PC-9 (cell line): Measurements from ENCODE around the gene ATG5. TPM values are rescaled to one million over a fixed set of nuclear protein-coding genes. Genes with fewer than 3 reads are reported as not detected.

ENCODE experiments used
- BruUV-seq: library from RNA; stranded (reverse); fragments of 400-500 nt; replicated peaks from 2 replicates; lab custom pipeline; 2021; lab: Mats Ljungman, UMichigan
- CTCF ChIA-PET: fragments of 300-600 bp; sonication (Branson Sonifier 250); formaldehyde crosslinking; loops from one replicate; lab custom pipeline; 2022; ENCODE audit warnings: antibody characterized with exemption; lab: Charles Lee
- POLR2A ChIA-PET: fragments of 300-600 bp; sonication (Branson Sonifier 250); formaldehyde crosslinking; loops from one replicate; lab custom pipeline; 2022; ENCODE audit warnings: antibody characterized with exemption; ENCODE audit not compliant: unreplicated experiment; lab: Charles Lee
- DNase-seq, 2 experiments: peaks; one replicate each; pipeline versions ENCODE4 v3.0.0 to v3.0.0-alpha.2; 2015 to 2022; ENCODE audit warnings: mixed read lengths in 1 of 2
- H2AFZ ChIP-seq: fragments of 200-600 bp; sonication (generic); 2 replicates; pipeline ENCODE4 v1.8.1; 2017; ENCODE audit warnings: antibody characterized with exemption
- H3F3A ChIP-seq: fragments of 200-600 bp; sonication (generic); 2 replicates; pipeline ENCODE4 v1.8.1; 2017; ENCODE audit warnings: antibody characterized with exemption, mild to moderate bottlenecking, low read depth; ENCODE audit not compliant: insufficient read depth
- H3K27ac ChIP-seq: fragments of 200-600 bp; sonication (generic); 2 replicates; pipeline ENCODE4 v1.6.1; 2016; ENCODE audit warnings: mixed run types
- H3K27me3 ChIP-seq: fragments of 200-600 bp; sonication (generic); 2 replicates; pipeline ENCODE4 v1.6.1; 2016; ENCODE audit warnings: low read depth, mixed run types; ENCODE audit not compliant: insufficient read depth
- H3K36me3 ChIP-seq: fragments of 200-600 bp; sonication (generic); 2 replicates; pipeline ENCODE4 v1.6.1; 2016; ENCODE audit warnings: low read depth, mixed run types
- H3K4me1 ChIP-seq: fragments of 200-600 bp; sonication (generic); replicated peaks from 2 replicates; pipeline ENCODE4 v1.6.1; 2016; ENCODE audit warnings: mixed run types; ENCODE audit not compliant: insufficient read depth
- H3K4me2 ChIP-seq: fragments of 200-600 bp; sonication (generic); 2 replicates; pipeline ENCODE4 v1.6.1; 2017; ENCODE audit warnings: mixed run types
- H3K4me3 ChIP-seq: fragments of 200-600 bp; sonication (generic); 2 replicates; pipeline ENCODE4 v1.6.1; 2016; ENCODE audit warnings: mixed run types
- H3K79me2 ChIP-seq: fragments of 200-600 bp; sonication (generic); 2 replicates; pipeline ENCODE4 v1.6.1; 2017; ENCODE audit warnings: low read depth, mixed run types
- H3K9me2 ChIP-seq: fragments of 200-600 bp; sonication (generic); 2 replicates; pipeline ENCODE4 v1.8.1; 2017; ENCODE audit warnings: mild to moderate bottlenecking; ENCODE audit not compliant: insufficient read depth
- H3K9me3 ChIP-seq: fragments of 200-600 bp; sonication (generic); 2 replicates; pipeline ENCODE4 v1.8.1; 2016; ENCODE audit warnings: low read depth; ENCODE audit not compliant: insufficient read depth
- H4K20me1 ChIP-seq: fragments of 200-600 bp; sonication (generic); 2 replicates; pipeline ENCODE4 v1.8.1; 2017; ENCODE audit not compliant: insufficient read depth
- CTCF ChIP-seq: fragments of 200-600 bp; sonication (generic); conservative IDR thresholded peaks from 2 replicates; pipeline ENCODE4 v1.6.1; 2017; ENCODE audit warnings: mixed run types, antibody characterized with exemption, mild to moderate bottlenecking, moderate library complexity
- EZH2 ChIP-seq: fragments of 200-600 bp; sonication (generic); IDR thresholded peaks from 2 replicates; pipeline ENCODE4 v1.8.0; 2017; ENCODE audit warnings: antibody characterized with exemption, low read depth
- intact Hi-C: fragments of 100-400 bp; cut with micrococcal nuclease; formaldehyde crosslinking; loops from one replicate; pipeline ENCODE4 v1.10.0; 2022; ENCODE audit not compliant: unreplicated experiment
- total RNA-seq: library from RNA; stranded (reverse); gene quantifications from 2 replicates; pipeline ENCODE4 v1.2.3, GENCODE V29; 2021

Gene ATG5
- total RNA-seq, 1 experiment from 2014 or later, result 39.8 TPM

GRCh38 chr6:106158816-106159215 is 166.7 kb downstream of the ATG5 start:
- H3K79me2 ChIP-seq, result no peaks in the 10 kb centered on the region
- H3F3A ChIP-seq, result no peaks in the 10 kb centered on the region
- no peak overlapping the region for H3K4me3 ChIP-seq
- no peaks in the 10 kb centered on the region for H3K27me3 ChIP-seq
- no peak overlapping the region for H3K27ac ChIP-seq
- intact Hi-C loops, result no loop called here
- BruUV-seq, result no TSS peak
- no peaks in the 10 kb centered on the region for H3K36me3 ChIP-seq
- no peaks in the 10 kb centered on the region for H4K20me1 ChIP-seq
- H2AFZ ChIP-seq, result no peak overlapping the region
- peaks cover 13% of the 10 kb centered on the region for H3K4me1 ChIP-seq
- ChIA-PET POLR2A (no interaction called here), CTCF (no interaction called here)
- no peak for DNase-seq
- H3K9me2 ChIP-seq, result no peaks in the 10 kb centered on the region
- no peaks in the 10 kb centered on the region for H3K9me3 ChIP-seq
- TF ChIP-seq EZH2 (no peak), CTCF (no peak)
- H3K4me2 ChIP-seq, result no peak overlapping the region

- H3K4me3 ChIP-seq, result no peak overlapping the region
- H3K4me2 ChIP-seq, result no peak overlapping the region
- H3K79me2 ChIP-seq, result no peaks in the 10 kb centered on the region
- no peaks in the 10 kb centered on the region for H3K9me2 ChIP-seq
- no peaks in the 10 kb centered on the region for H3K9me3 ChIP-seq
- no peaks in the 10 kb centered on the region for H3F3A ChIP-seq
- intact Hi-C loops, result no loop called here
- H3K4me1 ChIP-seq, result peaks cover 13% of the 10 kb centered on the region
- H3K27me3 ChIP-seq, result no peaks in the 10 kb centered on the region
- H2AFZ ChIP-seq, result no peak overlapping the region
- DNase-seq, result no peak
- H3K36me3 ChIP-seq, result no peaks in the 10 kb centered on the region
- no TSS peak for BruUV-seq
- H3K27ac ChIP-seq, result no peak overlapping the region
- CTCF ChIA-PET, result no interaction called here
- TF ChIP-seq EZH2 (no peak), CTCF (no peak)
- no peaks in the 10 kb centered on the region for H4K20me1 ChIP-seq
- POLR2A ChIA-PET, result no interaction called here
Observed at GRCh38 chr6:106156863-106157262, 168.7 kb downstream of the ATG5 start.

GRCh38 chr6:106156413-106156812 is 169.1 kb downstream of the ATG5 start:
- no peaks in the 10 kb centered on the region for H3K9me3 ChIP-seq
- intact Hi-C loops, result no loop called here
- H3K4me2 ChIP-seq, result no peak overlapping the region
- DNase-seq, result no peak
- POLR2A ChIA-PET, result no interaction called here
- H4K20me1 ChIP-seq, result no peaks in the 10 kb centered on the region
- CTCF ChIA-PET, result no interaction called here
- no peak overlapping the region for H2AFZ ChIP-seq
- no peaks in the 10 kb centered on the region for H3F3A ChIP-seq
- H3K4me1 ChIP-seq, result peaks cover 13% of the 10 kb centered on the region
- H3K27ac ChIP-seq, result no peak overlapping the region
- H3K27me3 ChIP-seq, result no peaks in the 10 kb centered on the region
- BruUV-seq, result no TSS peak
- H3K36me3 ChIP-seq, result no peaks in the 10 kb centered on the region
- no peaks in the 10 kb centered on the region for H3K79me2 ChIP-seq
- no peak overlapping the region for H3K4me3 ChIP-seq
- H3K9me2 ChIP-seq, result no peaks in the 10 kb centered on the region
- no peak for TF ChIP-seq EZH2

GRCh38 chr6:106155219-106155830 is 170.2 kb downstream of the ATG5 start:
- DNase-seq, result no peak
- no TSS peak for BruUV-seq
- no peaks in the 10 kb centered on the region for H3K9me3 ChIP-seq
- H2AFZ ChIP-seq, result no peak overlapping the region
- no peak overlapping the region for H3K4me2 ChIP-seq
- no peak overlapping the region for H3K27ac ChIP-seq
- no peaks in the 10 kb centered on the region for H3K9me2 ChIP-seq
- no peaks in the 10 kb centered on the region for H4K20me1 ChIP-seq
- CTCF ChIA-PET, result interaction anchor here (0.7 kb wide), 1 partner anchor 38 kb away, joined by 3 read pairs; no protein-coding TSS in a partner anchor
- no peak for TF ChIP-seq EZH2
- no peak for TF ChIP-seq CTCF
- H3K27me3 ChIP-seq, result no peaks in the 10 kb centered on the region
- no peak overlapping the region for H3K4me3 ChIP-seq
- intact Hi-C loops, result no loop called here
- no peaks in the 10 kb centered on the region for H3K36me3 ChIP-seq
- POLR2A ChIA-PET, result interaction anchor here (0.6 kb wide), 1 partner anchor 9 kb away, joined by 3 read pairs; no protein-coding TSS in a partner anchor
- no peaks in the 10 kb centered on the region for H3K79me2 ChIP-seq
- H3F3A ChIP-seq, result no peaks in the 10 kb centered on the region
- peaks cover 13% of the 10 kb centered on the region for H3K4me1 ChIP-seq
